SK-N-SH (cell line): Measurements from ENCODE around the gene MAPKAPK5. TPM values are rescaled to one million over a fixed set of nuclear protein-coding genes. Genes with fewer than 3 reads are reported as not detected.

ENCODE experiments used
- CTCF ChIA-PET: fragments of 300-600, 350-600 bp; formaldehyde crosslinking; extraction: SDS; loops from one replicate; lab custom pipeline; 2021; lab: Yijun Ruan, JAX
- POLR2A ChIA-PET: fragments of 350-600 bp; sonication (Branson Sonifier 250); formaldehyde crosslinking; extraction: SDS; loops from one replicate; lab custom pipeline; 2020; ENCODE audit warnings: antibody characterized with exemption, inconsistent platforms; lab: Yijun Ruan, JAX
- DNase-seq: peaks from one replicate; pipeline ENCODE4 v3.0.0; 2012
- H2AFZ ChIP-seq: fragments of 200-600 bp; sonication (generic); 2 replicates; pipeline ENCODE4 v1.8.1; 2016; ENCODE audit warnings: antibody characterized with exemption, mild to moderate bottlenecking, low read depth
- H3F3A ChIP-seq: fragments of 200-600 bp; sonication (generic); replicated peaks from 2 replicates; pipeline ENCODE3; 2016; ENCODE audit warnings: antibody characterized with exemption, mild to moderate bottlenecking; ENCODE audit not compliant: insufficient read depth
- H3K27ac ChIP-seq, 2 experiments: fragments of 200-500 bp in 1 of 2; fragments of 200-600 bp in 1 of 2; sonication (Bioruptor generic) in 1 of 2; sonication (generic), shearing (Covaris generic) in 1 of 2; 2 replicates each; pipeline versions ENCODE4 v1.5.1 to v1.6.1; 2014 to 2016; ENCODE audit warnings: low read depth in 2 of 2, inconsistent platforms in 1 of 2, low read length in 1 of 2, mild to moderate bottlenecking in 1 of 2, mixed read lengths in 1 of 2
- H3K27me3 ChIP-seq: fragments of 200-600 bp; sonication (generic), shearing (Covaris generic); 2 replicates; pipeline ENCODE4 v1.6.1; 2016; ENCODE audit warnings: mixed run types; ENCODE audit not compliant: insufficient read depth
- H3K36me3 ChIP-seq, 2 experiments: fragments of 200-500 bp in 1 of 2; fragments of 200-600 bp in 1 of 2; sonication (Bioruptor generic) in 1 of 2; sonication (generic) in 1 of 2; replicated peaks in 1 of 2; 2 replicates each; pipeline versions ENCODE3 to v1.5.1; 2014 to 2016; ENCODE audit warnings: low read length in 1 of 2, mild to moderate bottlenecking in 1 of 2; ENCODE audit not compliant: insufficient read depth in 2 of 2, control insufficient read depth in 1 of 2
- H3K4me1 ChIP-seq, 2 experiments: fragments of 200-500 bp in 1 of 2; fragments of 200-600 bp in 1 of 2; sonication (Bioruptor generic) in 1 of 2; sonication (generic), shearing (Covaris generic) in 1 of 2; 2 replicates each; pipeline versions ENCODE4 v1.5.1 to v1.6.1; 2014 to 2016; ENCODE audit warnings: low read depth in 1 of 2, low read length in 1 of 2, mixed run types in 1 of 2; ENCODE audit not compliant: insufficient read depth in 2 of 2, control insufficient read depth in 1 of 2
- H3K4me2 ChIP-seq: fragments of 200-600 bp; sonication (generic), shearing (Covaris generic); 2 replicates; pipeline ENCODE4 v1.6.1; 2017; ENCODE audit warnings: mixed run types
- H3K4me3 ChIP-seq, 2 experiments: fragments of 200-500 bp in 1 of 2; fragments of 200-600 bp in 1 of 2; sonication (Bioruptor generic) in 1 of 2; sonication (generic), shearing (Covaris generic) in 1 of 2; 2 replicates each; pipeline versions ENCODE4 v1.5.1 to v1.8.1; 2014 to 2016; ENCODE audit warnings: low read depth in 2 of 2, inconsistent platforms in 1 of 2, low read length in 1 of 2, mild to moderate bottlenecking in 1 of 2, mixed read lengths in 1 of 2, moderate library complexity in 1 of 2
- H3K79me2 ChIP-seq: fragments of 200-600 bp; sonication (generic); 2 replicates; pipeline ENCODE4 v1.8.1; 2017; ENCODE audit warnings: mild to moderate bottlenecking; ENCODE audit not compliant: insufficient read depth
- H3K9ac ChIP-seq: fragments of 200-600 bp; sonication (generic); 2 replicates; pipeline ENCODE4 v1.6.1; 2017; ENCODE audit warnings: mixed run types
- H3K9me2 ChIP-seq: fragments of 200-600 bp; sonication (generic); 2 replicates; pipeline ENCODE4 v1.6.1; 2017; ENCODE audit warnings: mixed run types
- H3K9me3 ChIP-seq: fragments of 200-600 bp; sonication (generic); 2 replicates; pipeline ENCODE4 v1.6.1; 2017; ENCODE audit warnings: mixed run types, mild to moderate bottlenecking, moderate library complexity
- H4K20me1 ChIP-seq: fragments of 200-600 bp; sonication (generic); 2 replicates; pipeline ENCODE4 v1.6.1; 2017; ENCODE audit warnings: mild to moderate bottlenecking, mixed run types; ENCODE audit not compliant: insufficient read depth
- CHD2 ChIP-seq: fragments of 150-350 bp; IDR thresholded peaks from 2 replicates; pipeline ENCODE4 v1.6.1; 2018; ENCODE audit warnings: low read length; ENCODE audit not compliant: partially characterized antibody
- ELF1 ChIP-seq: IDR thresholded peaks from 2 replicates; pipeline ENCODE4 v1.4.0; 2012
- EP300 ChIP-seq, 2 experiments: IDR thresholded peaks; 2 replicates each; pipeline versions ENCODE4 v1.4.0 to v1.6.1; 2012; ENCODE audit warnings: borderline replicate concordance in 1 of 2, low read depth in 1 of 2, low read length in 1 of 2
- FOSL2 ChIP-seq: IDR thresholded peaks from 2 replicates; pipeline ENCODE4 v1.4.0; 2012; ENCODE audit warnings: low read depth, mild to moderate bottlenecking, moderate library complexity, borderline replicate concordance
- FOXM1 ChIP-seq: IDR thresholded peaks from 2 replicates; pipeline ENCODE4 v1.4.0; 2012; ENCODE audit warnings: low read depth, mild to moderate bottlenecking
- GABPA ChIP-seq: IDR thresholded peaks from 2 replicates; pipeline ENCODE4 v1.4.0; 2012; ENCODE audit warnings: low read depth, mild to moderate bottlenecking
- GATA2 ChIP-seq: sonication (generic); formaldehyde crosslinking; IDR thresholded peaks from 2 replicates; pipeline ENCODE4 v1.5.0; 2020; ENCODE audit warnings: mild to moderate bottlenecking, missing genetic modification reagents
- JUND ChIP-seq: IDR thresholded peaks from 2 replicates; pipeline ENCODE4 v1.4.0; 2012
- MEF2A ChIP-seq: IDR thresholded peaks from 2 replicates; pipeline ENCODE4 v1.4.0; 2012; ENCODE audit warnings: low read depth, borderline replicate concordance
- MXI1 ChIP-seq: IDR thresholded peaks from 2 replicates; pipeline ENCODE4 v1.6.1; 2012; ENCODE audit warnings: mild to moderate bottlenecking, low read depth, low read length, improper control_type of control experiment
- NFIC ChIP-seq: IDR thresholded peaks from 2 replicates; pipeline ENCODE4 v1.4.0; 2012; ENCODE audit warnings: borderline replicate concordance
- NRF1 ChIP-seq: IDR thresholded peaks from 2 replicates; pipeline ENCODE4 v1.6.1; 2012; ENCODE audit warnings: low read depth, mild to moderate bottlenecking, low read length
- POLR2AphosphoS5 ChIP-seq: IDR thresholded peaks from 2 replicates; pipeline ENCODE4 v1.6.1; 2012; ENCODE audit warnings: low read depth, low read length
- RAD21 ChIP-seq: IDR thresholded peaks from 2 replicates; pipeline ENCODE4 v1.6.1; 2012; ENCODE audit warnings: mild to moderate bottlenecking, low read length
- RFX5 ChIP-seq: IDR thresholded peaks from 2 replicates; pipeline ENCODE4 v1.6.1; 2012; ENCODE audit warnings: mild to moderate bottlenecking, improper control_type of control experiment, low read length
- SIN3A ChIP-seq: IDR thresholded peaks from 2 replicates; pipeline ENCODE4 v1.6.1; 2012; ENCODE audit warnings: low read depth, mild to moderate bottlenecking, low read length, moderate library complexity, borderline replicate concordance
- SMC3 ChIP-seq: IDR thresholded peaks from 2 replicates; pipeline ENCODE4 v1.6.1; 2012; ENCODE audit warnings: low read depth, low read length, improper control_type of control experiment
- TCF12 ChIP-seq: IDR thresholded peaks from 2 replicates; pipeline ENCODE4 v1.4.0; 2012
- polyA plus RNA-seq, 3 experiments: library from polyadenylated mRNA; depleted of rRNA; stranded (reverse); fragments of >200 nt; gene quantifications; 2 replicates each; pipeline ENCODE4 v1.2.3, GENCODE V29; 2012
- TF ChIP-seq, protein P1 (sequence below): IDR thresholded peaks from 2 replicates; pipeline ENCODE4 v1.4.0; 2012; ENCODE audit warnings: low read depth, borderline replicate concordance
- TF ChIP-seq, protein P2 (sequence below): fragments of 200-600 bp; sonication (generic); IDR thresholded peaks from 2 replicates; pipeline ENCODE4 v1.6.1; 2017; ENCODE audit warnings: antibody characterized with exemption, mild to moderate bottlenecking, moderate library complexity

MAPKAPK5 gene
- polyA plus RNA-seq, 1 of the 3 experiments (the other 2 are of a cell fraction): 38.1 TPM

DNA sequence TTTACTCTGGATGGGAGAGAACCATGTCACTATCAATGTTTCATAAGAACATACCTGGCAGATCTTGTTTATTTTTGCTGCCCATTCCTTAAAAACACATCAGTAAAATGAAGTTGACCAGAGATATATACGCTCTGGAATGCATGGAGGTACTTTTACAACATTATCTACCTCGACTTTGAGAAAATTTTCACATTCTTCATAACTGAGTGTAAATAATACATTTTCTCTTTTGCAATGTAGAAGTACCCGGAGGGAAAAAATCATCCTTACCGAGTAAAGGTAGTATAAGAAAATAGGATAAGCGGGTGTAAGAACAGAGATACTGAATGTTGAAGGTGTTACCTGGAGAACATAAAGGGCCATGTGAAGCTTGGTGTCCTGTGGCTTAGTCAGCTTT, 90.2 kb downstream of the MAPKAPK5 start (continued):
- TF ChIP-seq JUND: no peak
- no peak for TF ChIP-seq NRF1
- no peak for TF ChIP-seq FOXM1
- no peak for TF ChIP-seq ELF1
- TF ChIP-seq, all 33 proteins: peak for 0

DNA sequence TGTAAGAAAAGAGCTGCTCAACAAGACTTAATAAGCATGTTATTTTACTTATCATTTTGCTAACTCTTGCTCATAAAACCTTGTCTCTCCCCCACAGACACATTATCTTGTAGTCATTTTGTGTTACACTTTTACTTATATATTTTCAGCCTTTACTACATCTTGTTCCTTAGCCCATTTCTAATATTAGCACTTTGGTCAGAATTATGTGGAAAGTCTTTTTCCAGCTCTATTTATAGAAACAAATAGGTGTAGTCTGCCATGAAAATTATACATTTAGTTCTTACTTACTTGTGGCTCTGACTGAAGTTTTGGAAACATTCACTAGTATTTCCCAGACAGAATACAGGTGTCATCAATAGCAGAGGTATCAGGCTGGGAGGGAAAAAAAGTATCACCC, 94.8 kb downstream of the MAPKAPK5 start:
- H3F3A ChIP-seq: peaks cover 13% of the 10 kb centered on the region
- DNase-seq: no peak
- no peak overlapping the region for H2AFZ ChIP-seq
- no peak overlapping the region for H3K9ac ChIP-seq
- no peaks in the 10 kb centered on the region for H4K20me1 ChIP-seq
- H3K36me3 ChIP-seq: no peaks in the 10 kb centered on the region
- H3K4me2 ChIP-seq: no peak overlapping the region
- H3K27me3 ChIP-seq: no peaks in the 10 kb centered on the region
- H3K4me1 ChIP-seq: no peaks in the 10 kb centered on the region
- POLR2A ChIA-PET: no interaction called here
- CTCF ChIA-PET: interaction anchor here (1.1 to 1.5 kb wide), 2 partner anchors 9 to 188 kb away, joined by 3 read pairs; partner anchors contain the start of gene TRAFD1
- no peaks in the 10 kb centered on the region for H3K79me2 ChIP-seq
- peak overlapping the region in 1 of 2 experiments; percentile 47; a peak in 1 of 4 replicates for H3K27ac ChIP-seq
- H3K4me3 ChIP-seq: no peak overlapping the region
- no peaks in the 10 kb centered on the region for H3K9me3 ChIP-seq
- H3K9me2 ChIP-seq: no peaks in the 10 kb centered on the region
- TF ChIP-seq SIN3A (no peak), JUND (no peak), GATA2 (no peak), RAD21 (no peak), FOSL2 (no peak), ELF1 (no peak), CHD2 (no peak), TCF12 (no peak), GABPA (no peak), MEF2A (no peak), POLR2AphosphoS5 (no peak), NFIC (no peak), RFX5 (no peak), EP300 (IDR thresholded peaks at IDR 0.05; ENCODE audit: borderline replicate concordance in 1 of 2, low read depth in 1 of 2, low read length in 1 of 2) (no peak), SMC3 (no peak), MXI1 (no peak), FOXM1 (no peak)
- TF ChIP-seq, protein P1, sequence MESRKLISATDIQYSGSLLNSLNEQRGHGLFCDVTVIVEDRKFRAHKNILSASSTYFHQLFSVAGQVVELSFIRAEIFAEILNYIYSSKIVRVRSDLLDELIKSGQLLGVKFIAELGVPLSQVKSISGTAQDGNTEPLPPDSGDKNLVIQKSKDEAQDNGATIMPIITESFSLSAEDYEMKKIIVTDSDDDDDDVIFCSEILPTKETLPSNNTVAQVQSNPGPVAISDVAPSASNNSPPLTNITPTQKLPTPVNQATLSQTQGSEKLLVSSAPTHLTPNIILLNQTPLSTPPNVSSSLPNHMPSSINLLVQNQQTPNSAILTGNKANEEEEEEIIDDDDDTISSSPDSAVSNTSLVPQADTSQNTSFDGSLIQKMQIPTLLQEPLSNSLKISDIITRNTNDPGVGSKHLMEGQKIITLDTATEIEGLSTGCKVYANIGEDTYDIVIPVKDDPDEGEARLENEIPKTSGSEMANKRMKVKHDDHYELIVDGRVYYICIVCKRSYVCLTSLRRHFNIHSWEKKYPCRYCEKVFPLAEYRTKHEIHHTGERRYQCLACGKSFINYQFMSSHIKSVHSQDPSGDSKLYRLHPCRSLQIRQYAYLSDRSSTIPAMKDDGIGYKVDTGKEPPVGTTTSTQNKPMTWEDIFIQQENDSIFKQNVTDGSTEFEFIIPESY: no peak
- TF ChIP-seq, protein P2, sequence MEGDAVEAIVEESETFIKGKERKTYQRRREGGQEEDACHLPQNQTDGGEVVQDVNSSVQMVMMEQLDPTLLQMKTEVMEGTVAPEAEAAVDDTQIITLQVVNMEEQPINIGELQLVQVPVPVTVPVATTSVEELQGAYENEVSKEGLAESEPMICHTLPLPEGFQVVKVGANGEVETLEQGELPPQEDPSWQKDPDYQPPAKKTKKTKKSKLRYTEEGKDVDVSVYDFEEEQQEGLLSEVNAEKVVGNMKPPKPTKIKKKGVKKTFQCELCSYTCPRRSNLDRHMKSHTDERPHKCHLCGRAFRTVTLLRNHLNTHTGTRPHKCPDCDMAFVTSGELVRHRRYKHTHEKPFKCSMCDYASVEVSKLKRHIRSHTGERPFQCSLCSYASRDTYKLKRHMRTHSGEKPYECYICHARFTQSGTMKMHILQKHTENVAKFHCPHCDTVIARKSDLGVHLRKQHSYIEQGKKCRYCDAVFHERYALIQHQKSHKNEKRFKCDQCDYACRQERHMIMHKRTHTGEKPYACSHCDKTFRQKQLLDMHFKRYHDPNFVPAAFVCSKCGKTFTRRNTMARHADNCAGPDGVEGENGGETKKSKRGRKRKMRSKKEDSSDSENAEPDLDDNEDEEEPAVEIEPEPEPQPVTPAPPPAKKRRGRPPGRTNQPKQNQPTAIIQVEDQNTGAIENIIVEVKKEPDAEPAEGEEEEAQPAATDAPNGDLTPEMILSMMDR: no peak
